ENCODE data around the gene PRPF19. TPM values are rescaled to one million over a fixed set of nuclear protein-coding genes. Genes with fewer than 3 reads are reported as not detected.

Gene PRPF19
- total and polyA plus RNA-seq, 2 of the 8 experiments (the other 6 are each of a cell fraction or from before 2014, with no cell fraction given): 107 to 141 TPM

GRCh38 chr11:60878245-60879101 lies 27.9 kb downstream of the PRPF19 start:
- H3K23ac ChIP-seq (ENCODE audit: insufficient read length): no peak overlapping the region
- no peak overlapping the region for H2AFZ ChIP-seq (ENCODE audit: low read length)
- no peak overlapping the region for H2BK15ac ChIP-seq (ENCODE audit: low read length)
- H3K36me3 ChIP-seq (ENCODE audit: control insufficient read depth in 2 of 4, insufficient read depth in 4 of 4, low read length in 3 of 4): peaks cover 0 to 5% (median 0%) of the 10 kb centered on the region in 4 experiments; a peak in 2 of 8 replicates
- no peak overlapping the region for H3K4me3 ChIP-seq (ENCODE audit: extremely low read depth in 1 of 4, insufficient read depth in 2 of 4, low read depth in 3 of 4, low read length in 4 of 4)
- no peaks in the 10 kb centered on the region; a peak in 1 of 7 replicates for H3K4me1 ChIP-seq (replicated peaks in 1 of 4; ENCODE audit: control insufficient read depth in 3 of 4, insufficient read depth in 4 of 4, low read length in 3 of 4)
- no peaks in the 10 kb centered on the region for H3K79me2 ChIP-seq (ENCODE audit: control insufficient read depth in 1 of 2, insufficient read depth in 2 of 2, low read length in 2 of 2)
- no peak overlapping the region for H2BK5ac ChIP-seq (ENCODE audit: low read depth, low read length)
- no peak overlapping the region for H4K5ac ChIP-seq (ENCODE audit: insufficient read length, low read depth, low read length)
- 89% methylated on average over 5 of the region's 5 CpGs; no CpG with 5 or more reads in 1 of the 2 experiments for WGBS, 2 experiments (ENCODE audit: extremely low coverage in 1 of 2, insufficient coverage in 1 of 2, insufficient read length in 1 of 2, insufficient replicate concordance in 2 of 2, low coverage in 1 of 2, low lambda C conversion rate in 2 of 2, missing lambda C conversion rate in 1 of 2)
- no peak overlapping the region for H3K4ac ChIP-seq (replicated peaks; ENCODE audit: insufficient read length, low read depth, low read length)
- no peak overlapping the region for H2AK5ac ChIP-seq (ENCODE audit: low read depth, low read length)
- H3K9ac ChIP-seq (replicated peaks in 1 of 4; ENCODE audit: extremely low read depth in 1 of 4, low read depth in 3 of 4, low read length in 3 of 4): no peak overlapping the region
- H3K18ac ChIP-seq (ENCODE audit: extremely low read depth, low read length): no peak overlapping the region
- no peak overlapping the region for H3K27ac ChIP-seq (ENCODE audit: low read depth, low read length)
- FAIRE-seq (no peak), DNase-seq (ENCODE audit: low read depth in 1 of 2, low spot score in 2 of 2) (no peak)
- no peak overlapping the region for H2BK20ac ChIP-seq (ENCODE audit: low read length)
- no peak overlapping the region for H4K8ac ChIP-seq (ENCODE audit: extremely low read depth, insufficient read depth, low read length)
- H3K23me2 ChIP-seq (ENCODE audit: low read depth, low read length): no peaks in the 10 kb centered on the region
- H4K20me1 ChIP-seq (replicated peaks in 1 of 2; ENCODE audit: control insufficient read depth in 1 of 2, insufficient read depth in 2 of 2, low read length in 2 of 2): no peaks in the 10 kb centered on the region
- H3K56ac ChIP-seq (replicated peaks; ENCODE audit: insufficient read length, low read depth, low read length): no peak overlapping the region
- no peak overlapping the region for H3K14ac ChIP-seq (ENCODE audit: insufficient read length)
- no peaks in the 10 kb centered on the region for H3K79me1 ChIP-seq (ENCODE audit: low read depth, low read length)
- CTCF ChIA-PET (ENCODE audit: partially characterized antibody): interaction anchor here (0.9 to 9.5 kb wide), 3 partner anchors 10 to 47 kb away, joined by 3 to 52 read pairs (median 6); no protein-coding TSS in a partner anchor
- no peak overlapping the region for H2BK12ac ChIP-seq (ENCODE audit: low read depth, low read length)
- POLR2A ChIA-PET (ENCODE audit: partially characterized antibody): interaction anchor here (0.8 kb wide), 1 partner anchor 9 kb away, joined by 3 read pairs; no protein-coding TSS in a partner anchor
- no peak overlapping the region for H3K4me2 ChIP-seq (ENCODE audit: insufficient read depth in 1 of 2, low read depth in 2 of 2, low read length in 2 of 2)
- H3K9me3 ChIP-seq (ENCODE audit: insufficient read depth in 2 of 2, low read depth in 1 of 2, low read length in 1 of 2): no peaks in the 10 kb centered on the region
- H3K27me3 ChIP-seq (replicated peaks in 1 of 4; ENCODE audit: control insufficient read depth in 3 of 4, extremely low read depth in 1 of 4, insufficient read depth in 3 of 4, low read length in 3 of 4): no peaks in the 10 kb centered on the region
- H4K91ac ChIP-seq (replicated peaks; ENCODE audit: insufficient read length, low read length): no peak overlapping the region
- H2BK120ac ChIP-seq (replicated peaks; ENCODE audit: low read depth, low read length): no peak overlapping the region
- TF ChIP-seq KDM5A (IDR thresholded peaks at IDR 0.05; ENCODE audit: low read length): no peak
- no peak for TF ChIP-seq TCF12 (IDR thresholded peaks at IDR 0.05; ENCODE audit: low read depth, low read length)
- no peak for TF ChIP-seq FOSL1 (IDR thresholded peaks at IDR 0.05; ENCODE audit: insufficient read depth, low read depth, low read length)
- no peak for TF ChIP-seq POLR2A (IDR thresholded peaks at IDR 0.05; ENCODE audit: control extremely low read depth in 1 of 2, low read depth in 2 of 2, low read length in 2 of 2)
- TF ChIP-seq GTF2F1 (IDR thresholded peaks at IDR 0.05; ENCODE audit: borderline replicate concordance, low read depth, low read length): no peak
- TF ChIP-seq CTBP2 (IDR thresholded peaks at IDR 0.05; ENCODE audit: borderline replicate concordance, insufficient read depth, insufficient read length, low read length): no peak
- TF ChIP-seq POU5F1 (IDR thresholded peaks at IDR 0.05; ENCODE audit: low read depth, low read length): no peak
- TF ChIP-seq PHF8 (conservative IDR thresholded peaks at IDR 0.05; ENCODE audit: low read depth, low read length): no peak
- no peak for TF ChIP-seq KDM4A (IDR thresholded peaks at IDR 0.05; ENCODE audit: low read depth, low read length, severe bottlenecking)
- no peak for TF ChIP-seq CREB1 (IDR thresholded peaks at IDR 0.05)
- no peak for TF ChIP-seq SIX5 (IDR thresholded peaks at IDR 0.05; ENCODE audit: low read depth, low read length)
- TF ChIP-seq EGR1 (IDR thresholded peaks at IDR 0.05; ENCODE audit: borderline replicate concordance, low read depth, low read length): no peak
- no peak for TF ChIP-seq SIN3A (conservative IDR thresholded peaks at IDR 0.05 in 1 of 2, IDR thresholded peaks at IDR 0.05 in 1 of 2; ENCODE audit: low read depth in 1 of 2, low read length in 2 of 2)
